GM12878 (cell line): ENCODE measurements around the gene MRPS35. TPM values are rescaled to one million over a fixed set of nuclear protein-coding genes. Genes with fewer than 3 reads are reported as not detected.

Source experiments
- CUX1 ChIP-seq: IDR thresholded peaks from 2 replicates; pipeline ENCODE4 v1.6.1; 2012; ENCODE audit warnings: improper control_type of control experiment, low read depth, low read length; ENCODE audit not compliant: insufficient replicate concordance
- RAD21 ChIP-seq: IDR thresholded peaks from 2 replicates; pipeline ENCODE4 v1.6.1; 2011; ENCODE audit warnings: mild to moderate bottlenecking, low read depth, low read length, moderate library complexity; ENCODE audit not compliant: insufficient read depth
- WRNIP1 ChIP-seq: IDR thresholded peaks from 2 replicates; pipeline ENCODE4 v1.6.1; 2011; ENCODE audit warnings: low read depth, low read length, improper control_type of control experiment, borderline replicate concordance
- ZBTB40 ChIP-seq: fragments of 450-650 bp; IDR thresholded peaks from 2 replicates; pipeline ENCODE4 v1.6.1; 2016; ENCODE audit warnings: mild to moderate bottlenecking, moderate library complexity, borderline replicate concordance
- polyA plus RNA-seq, 11 experiments: library from polyadenylated mRNA; depleted of rRNA in 4 of 11; unstranded in 6 of 11; stranded (reverse) in 5 of 11; fragments of >200 nt; fragmentation: Nextera tagmentation in 4 of 11; fragmentation: Illumina TruSeq in 1 of 11; extraction: Ambion mirVana in 4 of 11; extraction: Trizol in 1 of 11; gene quantifications; 1 replicate in 1 of 11; 2 replicates in 10 of 11; pipeline versions ENCODE4 v1.2.1 to v1.2.3, GENCODE V29; 2011 to 2016; ENCODE audit warnings: inconsistent platforms in 2 of 11, missing spikeins in 2 of 11, low read depth in 1 of 11
- total RNA-seq, 4 experiments: library from RNA; depleted of rRNA in 3 of 4; stranded (reverse); fragments of >200 nt in 3 of 4; fragmentation: Illumina TruSeq in 1 of 4; extraction: Trizol in 1 of 4; gene quantifications; 2 replicates each; pipeline versions ENCODE4 v1.2.1 to v1.2.3, GENCODE V29; 2013 to 2021

MRPS35 gene
- total and polyA plus RNA-seq, 10 of the 15 experiments (the other 5 are each of a cell fraction or from before 2014, with no cell fraction given): 45.7 to 111 (median 67.1) TPM

- TF ChIP-seq CUX1 (no peak), WRNIP1 (no peak), RAD21 (no peak), ZBTB40 (no peak)
These were observed 28.1 kb upstream of the MRPS35 start (continued) for GRCh38 chr12:27682534-27682933.
